GM19452 (cell line): ENCODE data around the gene PTPN5.
"Not testable (repeated sequence)": the region's sequence is repeated elsewhere in the genome, so short reads cannot be mapped to it uniquely, and the experiment has no call there.

Source experiments
- ATAC-seq: cut with Tn5 transposase; IDR thresholded peaks from one replicate; pipeline ENCODE4 v1.9.1; 2021; ENCODE audit not compliant: unreplicated experiment

The PTPN5 gene

DNA sequence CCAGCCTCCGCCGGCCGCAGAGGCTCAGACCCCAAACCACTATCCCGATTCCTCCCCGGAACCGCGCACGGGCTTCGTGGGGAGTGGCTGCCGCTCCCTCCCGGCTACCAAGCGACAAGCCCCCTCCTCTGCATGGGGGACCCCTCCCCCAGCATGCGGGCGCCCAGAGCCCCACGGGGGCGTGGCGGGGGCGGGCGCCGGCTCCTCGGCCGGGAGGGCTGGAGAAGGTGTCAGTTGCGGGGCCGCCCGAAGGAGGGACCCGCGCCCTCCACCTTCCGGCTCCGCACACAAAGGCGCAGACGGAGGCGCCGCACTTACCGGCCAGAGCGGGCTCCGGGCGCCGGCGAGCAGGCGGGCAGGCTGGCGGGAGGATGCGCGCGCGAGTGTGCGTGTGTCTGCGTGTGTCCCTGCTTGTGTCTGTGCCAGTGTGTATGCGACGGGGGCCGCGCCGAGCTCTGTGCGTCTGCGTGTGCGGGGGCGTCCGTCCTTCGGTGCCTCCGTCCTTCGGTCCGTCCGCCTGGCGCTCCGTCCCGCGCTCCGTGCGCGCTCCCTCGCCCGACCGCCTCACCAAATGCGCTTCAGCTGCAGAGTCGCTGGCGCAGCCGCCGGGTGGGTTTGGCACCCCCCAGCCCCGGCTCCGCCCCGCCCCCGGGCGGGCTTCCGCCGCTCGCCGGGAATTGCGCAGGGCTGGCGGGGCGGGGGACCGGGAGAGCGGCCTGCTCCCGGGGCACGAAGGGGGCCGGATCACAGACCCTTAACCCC, at the start of gene PTPN5:
Gene PTPN5 (minus strand): TSS at position 592 of the 762 bp plus-strand sequence. CDS start 19,840 bp downstream, outside the sequence.
- ATAC-seq, result no peak

DNA sequence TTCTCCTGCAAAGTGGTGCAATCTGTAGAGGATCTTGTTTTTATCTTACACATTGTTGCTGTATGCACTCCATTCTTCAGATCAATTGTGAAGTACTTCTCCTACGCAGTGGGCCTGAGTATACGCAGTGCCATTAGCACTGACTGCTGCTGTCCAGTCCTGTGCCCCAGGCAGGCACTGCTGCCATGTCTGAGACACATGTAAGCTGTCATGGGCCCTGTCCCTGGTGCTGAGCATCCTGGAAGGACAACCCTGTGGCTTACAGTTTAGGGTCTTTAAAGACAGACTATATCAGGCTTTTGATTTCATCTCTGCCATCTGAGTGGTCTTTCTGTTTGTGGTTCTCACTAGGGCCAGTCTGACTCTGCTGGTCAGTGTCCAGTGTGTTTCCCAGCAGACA, 44.8 kb upstream of the PTPN5 start:
- ATAC-seq, result no peak

DNA sequence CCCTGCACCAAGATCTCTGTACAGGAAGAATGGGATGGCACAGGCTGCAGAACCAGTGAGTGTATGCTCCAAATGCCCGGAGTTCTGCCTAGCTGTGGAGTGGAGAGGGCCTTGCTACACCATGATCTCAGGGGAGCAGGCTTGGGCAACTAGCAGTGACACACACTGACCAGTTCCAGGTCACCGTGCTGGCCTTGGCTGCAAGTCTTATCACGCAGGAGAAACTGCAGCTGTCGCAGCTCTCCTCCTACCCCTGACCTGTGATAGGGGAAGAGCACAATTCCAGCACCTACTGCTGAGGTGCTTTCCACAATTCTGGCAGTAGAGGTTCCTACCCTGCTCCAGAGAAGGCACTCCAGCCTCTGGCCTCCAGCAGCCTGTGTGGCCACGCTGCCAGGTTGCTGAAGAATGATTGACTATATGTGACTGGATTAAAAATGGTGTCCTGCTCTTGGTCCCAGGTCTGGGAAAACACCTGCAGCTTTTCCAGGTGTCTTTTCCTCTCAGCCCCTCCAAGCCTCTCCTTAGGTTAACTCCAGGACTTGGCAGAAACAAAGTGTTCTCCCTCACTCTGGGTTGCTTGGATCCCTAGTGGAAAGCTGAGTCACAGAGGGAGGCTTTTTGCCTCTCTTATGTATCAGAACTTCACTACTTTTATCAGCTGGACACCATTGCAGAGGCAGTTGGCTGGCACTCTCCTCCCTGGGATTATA, 43.3 kb upstream of the PTPN5 start:
- no peak for ATAC-seq

DNA sequence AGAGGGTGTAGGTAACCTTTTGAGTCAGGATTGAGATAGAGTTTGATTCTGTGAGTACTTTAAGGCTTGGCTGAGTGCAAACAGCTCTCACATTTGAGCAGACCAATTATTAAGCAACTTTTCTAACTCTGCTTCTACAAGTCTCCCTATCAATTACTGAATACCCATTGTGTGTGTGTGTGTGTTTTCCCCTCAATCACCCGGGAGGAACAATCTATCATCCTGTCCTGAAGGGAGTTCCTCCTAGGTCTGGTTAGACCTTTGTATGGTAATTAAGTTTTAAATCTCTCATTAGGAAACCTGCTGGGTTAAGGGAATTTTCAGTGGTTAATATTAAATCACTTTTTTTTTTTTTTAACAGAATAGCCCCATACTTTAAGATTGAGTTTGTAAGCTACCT, 28.6 kb upstream of the PTPN5 start:
- ATAC-seq, result not testable (repeated sequence)

DNA sequence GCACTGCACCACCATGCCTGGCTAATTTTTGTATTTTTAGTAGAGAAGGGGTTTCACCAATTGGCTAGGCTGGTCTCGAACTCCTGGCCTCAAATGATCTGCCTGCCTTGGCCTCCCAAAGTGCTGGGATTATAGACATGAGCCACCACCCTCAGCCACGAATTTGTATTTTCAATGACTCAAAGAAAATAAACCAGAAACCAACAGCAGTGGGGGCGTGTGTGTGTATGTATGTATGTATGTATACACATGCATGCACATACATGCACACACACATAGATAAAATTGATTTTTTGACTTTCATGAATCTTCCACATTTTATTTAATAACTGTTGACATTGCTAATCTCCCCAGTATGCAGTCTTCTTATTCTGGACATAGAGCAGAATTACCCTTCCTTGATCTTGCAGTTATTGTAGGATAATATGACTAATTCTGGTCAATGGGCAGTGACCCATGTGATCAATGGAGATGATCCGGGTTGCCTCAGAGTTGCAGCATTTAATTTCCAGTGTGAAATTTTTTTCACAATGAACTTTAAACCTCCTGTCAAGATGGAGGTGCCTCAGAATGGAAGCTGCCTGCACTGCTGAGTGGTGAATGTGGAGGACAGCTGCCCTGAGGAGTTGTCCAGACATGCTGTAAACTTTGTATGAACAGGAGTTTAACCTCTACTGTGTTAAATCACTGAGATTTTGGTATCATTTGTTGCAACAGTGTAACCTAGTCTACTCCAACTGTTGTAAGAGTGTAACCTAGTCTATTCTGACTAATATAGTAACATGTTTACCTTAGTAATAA, 12.8 kb upstream of the PTPN5 start:
- ATAC-seq, result no peak

DNA sequence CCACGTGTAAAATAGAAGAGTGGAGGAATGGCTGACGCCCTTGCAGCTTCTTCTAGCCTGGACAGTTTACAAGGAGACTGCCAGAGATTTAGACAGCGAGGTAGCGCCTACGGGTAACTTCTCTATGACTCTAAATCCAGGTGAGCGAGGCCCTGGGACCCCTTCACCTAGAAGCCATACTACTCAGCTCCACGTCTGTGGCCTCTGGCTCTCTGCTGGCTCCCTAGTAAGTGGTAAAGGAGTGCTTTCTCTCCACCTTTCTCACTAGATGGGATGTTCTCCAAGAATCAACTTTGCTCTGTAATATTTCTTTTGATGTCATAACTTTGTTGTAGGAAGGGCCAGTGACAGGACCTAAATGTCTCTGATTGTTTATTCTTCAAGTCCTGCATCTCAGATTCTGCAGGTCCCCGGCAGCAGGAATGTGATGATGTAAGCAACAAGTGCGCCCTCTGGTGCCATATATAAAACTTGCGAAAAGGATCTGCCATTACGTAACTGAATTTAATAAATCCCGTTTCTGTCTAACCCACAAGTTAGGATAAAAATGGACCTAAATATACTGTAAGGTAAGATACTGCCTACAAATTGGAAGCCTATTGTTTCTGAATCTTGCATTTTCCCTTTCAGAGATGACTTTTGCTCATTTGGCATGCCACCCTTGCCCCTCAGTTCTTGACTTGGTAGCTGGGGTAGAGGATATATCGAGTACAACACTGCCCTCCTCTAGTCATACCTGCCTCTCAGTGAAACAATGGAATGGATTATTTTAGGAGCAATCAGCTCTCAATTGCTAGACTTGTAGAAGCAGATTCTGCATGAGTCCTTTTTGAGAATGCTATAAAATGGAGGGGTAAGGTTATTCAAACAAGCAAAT, 11.0 kb upstream of the PTPN5 start:
- ATAC-seq, result no peak

DNA sequence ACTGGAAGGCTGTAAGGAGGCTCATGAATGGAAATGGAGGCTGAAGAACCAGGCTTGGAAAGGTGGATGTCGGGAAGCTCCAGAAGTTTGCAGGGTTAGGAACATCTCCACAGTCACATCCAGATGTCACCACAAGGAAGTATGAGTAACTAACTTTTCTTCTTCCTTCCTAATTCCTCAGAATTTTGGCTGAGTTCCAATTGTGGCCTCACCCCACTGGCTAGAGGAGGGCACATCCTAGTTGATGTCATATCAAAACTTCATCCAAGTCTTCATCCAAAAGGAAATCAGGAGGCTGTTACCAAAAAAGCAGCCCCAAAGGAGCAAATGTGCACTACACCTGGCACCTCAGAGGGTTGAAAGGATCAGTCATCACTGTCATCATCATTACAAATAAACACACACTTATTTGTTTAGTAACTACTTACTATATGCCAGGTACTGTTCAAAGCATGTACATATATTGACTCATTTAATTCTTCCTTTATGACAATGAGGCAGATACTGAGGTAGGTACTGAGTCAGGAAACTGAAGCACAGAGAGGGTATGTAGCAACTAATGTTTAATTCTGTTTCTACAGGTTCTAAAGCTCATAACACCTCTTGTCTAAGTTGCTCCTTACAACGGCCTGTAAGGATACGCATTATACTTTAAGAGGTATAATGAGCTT, 7.3 kb upstream of the PTPN5 start:
- ATAC-seq, result no peak

DNA sequence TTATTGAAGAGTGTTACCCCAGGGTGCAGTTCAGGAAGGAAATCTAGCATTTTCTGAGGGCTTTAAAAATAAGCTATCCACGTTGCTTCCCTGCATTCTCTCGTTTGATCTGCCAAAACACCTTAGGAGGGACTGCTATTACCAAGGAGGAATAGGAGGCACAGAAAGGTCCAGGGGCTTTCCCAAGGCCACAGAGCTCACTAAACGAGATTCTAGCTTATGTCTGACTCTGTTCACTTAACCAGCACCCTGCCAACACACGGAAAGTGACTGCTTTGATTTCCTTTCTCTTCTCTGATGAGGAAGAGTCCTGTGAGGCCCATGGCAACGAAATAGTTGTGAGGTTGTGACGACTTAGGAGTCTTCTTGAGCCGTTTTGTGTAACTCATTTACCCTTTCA, 3.4 kb upstream of the PTPN5 start:
- no peak for ATAC-seq

DNA sequence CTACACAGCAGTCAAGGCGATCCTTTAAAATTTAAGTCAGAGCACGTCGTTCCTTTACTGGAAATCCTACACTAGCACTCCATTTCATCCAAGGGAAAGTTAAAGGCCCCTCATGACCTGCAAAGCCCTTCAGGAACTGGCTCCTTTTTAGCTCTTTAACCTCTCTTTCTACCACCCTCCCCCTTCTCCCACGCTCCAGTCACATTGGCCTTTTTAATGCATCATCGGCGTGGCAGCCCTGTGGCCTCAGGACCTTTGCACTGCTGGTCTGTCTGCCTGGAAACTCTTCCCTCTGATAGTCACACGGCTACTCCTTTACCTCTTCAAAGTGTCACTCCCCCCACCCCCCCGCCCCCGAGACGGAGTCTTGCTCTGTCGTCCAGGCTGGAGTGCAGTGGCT, 1.2 kb upstream of the PTPN5 start:
- no peak for ATAC-seq

DNA sequence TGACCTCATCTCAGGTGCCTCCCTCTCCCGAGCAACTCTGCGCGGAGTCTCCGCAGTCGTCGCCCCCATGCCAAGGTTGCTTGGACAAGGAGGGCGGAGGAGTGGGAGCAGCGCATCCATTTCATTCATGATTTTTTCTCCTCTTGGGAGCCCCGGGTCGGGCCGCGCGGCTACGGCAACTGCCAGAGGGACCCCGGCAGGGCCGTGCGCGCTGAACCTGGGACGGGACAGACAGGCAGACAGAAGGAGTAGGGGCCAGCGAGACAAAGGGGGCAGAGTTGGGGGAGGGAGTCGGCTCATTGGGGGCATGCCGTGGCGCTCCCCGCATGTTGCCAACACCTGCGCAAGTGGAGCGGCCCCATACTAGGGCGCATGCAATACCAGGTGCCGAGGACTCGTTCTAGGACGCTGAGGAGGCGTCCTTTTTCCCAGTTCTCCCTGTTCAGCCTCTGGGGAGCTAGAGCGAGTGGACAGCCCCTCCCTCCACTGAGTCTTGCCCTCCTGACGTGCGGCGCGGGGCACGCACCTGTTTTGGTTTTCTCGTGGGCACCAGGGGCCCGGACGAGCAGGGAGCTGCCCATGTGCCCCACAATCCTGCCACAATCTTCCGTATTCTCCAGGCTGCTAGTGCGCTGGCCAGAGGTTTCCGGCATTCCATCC, 501 bp upstream of the PTPN5 start:
- no peak for ATAC-seq

DNA sequence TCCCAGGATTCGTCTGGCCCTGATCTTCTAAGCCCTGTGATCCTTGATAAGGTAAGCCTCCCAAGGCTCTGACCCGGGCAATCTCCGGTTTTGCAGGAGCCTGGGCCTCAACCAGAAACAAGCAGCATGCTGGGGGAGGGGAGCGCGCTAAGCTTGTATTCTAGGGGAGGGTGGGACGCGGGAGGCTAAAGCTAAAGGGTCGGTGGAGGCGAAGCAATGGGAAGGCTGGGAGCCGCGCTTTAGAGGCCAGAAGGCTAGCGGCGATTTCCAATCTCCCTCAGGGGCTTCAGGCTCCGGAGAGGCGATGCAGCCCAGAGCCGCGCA, 753 bp downstream of the PTPN5 start:
- ATAC-seq, result no peak

DNA sequence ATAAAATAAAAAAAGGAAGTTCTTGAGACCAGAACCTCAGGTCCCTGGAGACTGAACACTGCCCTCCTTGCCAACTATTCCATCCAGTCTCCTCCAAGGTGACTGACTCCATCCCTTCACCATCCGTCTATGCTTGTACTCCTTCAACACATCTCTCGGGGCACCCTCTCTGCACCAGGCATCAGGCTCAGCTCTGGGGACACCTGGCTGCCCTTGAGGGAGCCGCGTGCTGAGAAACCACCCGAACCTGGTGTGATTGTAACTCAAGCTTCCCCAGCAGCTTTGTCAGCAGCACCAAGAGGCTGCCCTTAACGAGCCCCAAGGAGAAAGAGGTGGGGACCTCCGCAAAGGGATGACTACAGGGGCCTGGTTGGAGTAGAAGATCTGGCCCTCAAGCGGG, 1.7 kb downstream of the PTPN5 start:
- ATAC-seq, result no peak

DNA sequence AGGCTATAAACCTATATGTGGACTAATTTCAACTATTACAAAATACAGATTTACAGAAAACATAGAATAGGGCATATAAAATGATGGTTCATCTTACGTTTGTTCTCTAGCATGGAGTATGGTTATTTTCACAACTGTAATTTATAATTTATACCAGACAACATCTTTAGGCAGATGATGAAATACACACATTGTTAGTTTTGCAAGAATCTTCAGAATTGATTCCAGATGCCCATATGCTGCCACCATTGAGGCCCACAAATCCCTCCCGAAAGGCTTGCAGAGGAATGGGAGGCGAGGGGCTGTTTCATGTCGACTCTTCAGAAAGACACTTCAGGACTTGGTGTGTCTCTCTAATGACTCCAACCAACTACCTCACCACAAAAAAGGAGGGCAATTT, 6.2 kb downstream of the PTPN5 start:
- no peak for ATAC-seq

DNA sequence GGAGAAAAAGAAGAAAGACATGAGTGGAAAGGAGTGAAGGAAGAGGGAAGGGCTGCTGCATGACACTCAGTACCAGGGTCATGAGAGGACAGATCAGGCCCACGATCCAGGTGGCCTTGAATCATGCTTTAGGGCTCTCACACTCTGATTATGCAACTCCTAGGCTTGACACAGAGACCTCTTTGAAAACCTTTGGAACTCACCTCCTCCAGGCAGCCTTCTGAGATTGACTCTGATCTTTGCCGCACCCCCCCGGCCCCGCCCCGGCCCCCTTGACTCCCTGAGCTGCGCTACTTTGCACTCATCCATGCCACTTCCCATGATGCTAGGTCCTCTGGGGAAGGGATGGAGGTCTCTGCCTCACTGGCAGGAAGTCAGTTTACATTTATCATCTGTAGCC, 10.7 kb downstream of the PTPN5 start:
- no peak for ATAC-seq

DNA sequence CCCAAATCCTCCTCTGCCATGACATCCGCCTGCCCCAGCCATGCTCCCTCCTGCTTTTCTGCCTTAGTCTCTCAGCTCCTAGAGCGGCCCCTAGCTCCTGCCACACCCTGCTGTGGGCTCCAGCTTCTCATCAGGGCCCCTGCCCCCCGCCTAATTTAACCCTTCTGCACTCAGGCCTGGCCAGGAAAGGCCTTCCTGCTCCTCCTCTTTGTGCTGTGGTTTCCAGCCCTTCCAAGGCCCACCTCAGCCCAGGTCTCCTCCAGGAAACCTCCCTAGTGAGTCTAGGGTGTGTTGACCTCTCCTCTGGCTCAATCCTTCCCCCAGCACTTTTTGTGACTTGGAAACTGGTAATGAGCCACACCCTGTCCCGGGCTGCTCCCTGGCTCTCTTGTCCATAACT, 11.3 kb downstream of the PTPN5 start:
- ATAC-seq, result no peak

DNA sequence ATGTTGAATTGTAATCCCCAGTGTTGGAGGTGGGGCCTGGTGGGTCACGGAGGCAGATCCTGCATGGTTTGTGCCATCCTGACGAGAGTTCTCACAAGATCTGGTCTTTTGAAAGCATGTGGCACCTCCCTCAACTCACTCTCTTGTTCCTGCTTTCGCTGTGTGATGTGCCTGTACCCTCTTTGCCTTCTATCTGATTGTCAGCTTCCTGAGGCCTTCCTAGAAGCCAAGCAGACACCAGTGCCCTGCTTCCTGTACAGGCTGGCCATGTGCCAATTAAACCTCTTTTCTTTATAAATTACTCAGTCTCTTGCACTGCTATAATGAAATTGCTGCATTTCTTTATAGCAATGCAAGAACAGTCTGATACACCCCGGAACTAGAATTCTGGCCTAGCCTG, 13.1 kb downstream of the PTPN5 start:
- no peak for ATAC-seq

DNA sequence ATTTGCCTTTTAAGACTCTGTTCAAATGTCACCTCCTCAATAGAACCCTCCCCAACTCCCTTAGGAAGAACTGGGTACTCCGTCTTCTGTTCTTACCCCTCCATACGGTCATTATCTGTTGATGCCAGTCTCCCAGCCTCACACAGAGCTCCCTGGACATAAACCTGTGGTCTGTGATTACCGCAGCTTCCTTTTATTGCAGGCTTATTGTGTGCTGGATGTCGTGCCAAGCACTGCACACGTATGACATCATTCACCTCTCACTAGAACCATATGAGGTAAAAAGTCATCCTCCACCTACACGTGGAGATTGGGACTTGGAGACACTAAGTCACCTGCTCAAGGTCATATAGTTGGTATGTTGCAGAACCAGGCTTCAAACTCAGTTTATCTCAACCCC, 15.3 kb downstream of the PTPN5 start:
- no peak for ATAC-seq

DNA sequence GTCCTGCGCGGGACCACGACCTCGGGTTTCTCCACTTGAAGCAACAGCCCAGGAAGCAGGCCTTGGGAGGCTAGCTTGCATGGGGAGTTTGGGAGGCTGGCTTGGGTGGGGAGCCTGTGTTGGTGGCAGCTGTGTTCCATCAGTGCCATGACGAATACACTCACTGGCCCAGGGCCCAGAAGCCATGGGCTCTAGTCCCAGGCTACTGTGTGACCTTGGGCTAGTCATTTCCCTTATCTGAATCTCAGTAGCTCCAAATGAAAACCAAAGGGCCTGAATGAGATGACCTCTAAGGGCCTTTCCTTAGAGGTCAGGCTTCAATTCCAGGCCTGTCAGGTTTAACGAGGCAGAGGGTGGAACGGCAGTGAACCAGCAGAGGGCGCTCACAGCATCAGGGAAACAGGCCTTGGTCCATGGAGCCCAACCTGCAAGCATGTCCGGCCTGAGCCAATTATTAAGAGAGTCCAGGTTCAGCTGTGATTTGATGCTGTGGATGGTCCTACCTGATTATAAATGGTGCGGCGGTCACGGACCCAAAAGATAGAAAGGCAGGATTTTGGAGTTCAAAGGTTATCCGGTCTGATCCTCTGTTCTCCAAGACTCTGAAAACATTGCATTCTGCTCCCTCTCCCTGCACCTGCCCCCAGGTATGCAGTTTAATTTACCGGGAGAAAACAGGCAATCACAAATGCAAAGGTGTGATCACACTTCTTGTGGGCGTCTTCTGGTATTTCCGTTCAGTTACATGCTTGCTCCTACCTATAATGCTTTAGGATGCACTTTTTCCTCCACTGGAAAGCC, 15.9 kb downstream of the PTPN5 start:
- ATAC-seq, result peak; percentile 88

DNA sequence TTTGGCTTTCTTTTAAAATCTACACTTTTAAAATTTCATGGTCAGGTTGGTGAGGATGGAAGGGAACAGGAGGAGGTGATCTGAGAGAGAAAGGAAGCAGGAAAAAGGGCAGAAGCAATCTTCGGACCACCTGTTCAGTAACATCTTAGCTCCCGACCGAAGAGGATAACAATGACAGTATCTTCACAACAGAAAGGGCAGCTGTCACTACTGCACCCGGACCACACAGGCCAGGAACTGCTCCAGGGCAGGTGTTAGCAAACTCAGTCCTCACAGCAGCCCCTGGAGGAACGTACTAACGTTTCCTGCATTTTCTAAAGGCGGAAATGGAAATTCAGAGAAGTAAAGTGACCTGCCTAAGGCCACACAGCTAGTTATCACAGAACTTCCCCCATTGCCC, 16.8 kb downstream of the PTPN5 start:
- no peak for ATAC-seq
